Body of pancreas (tissue), 4 donors: Measurements from ENCODE around the gene RBP5. TPM values are rescaled to one million over a fixed set of nuclear protein-coding genes. Genes with fewer than 3 reads are reported as not detected.

Experiments
- ATAC-seq: fragments of 150-250 bp; one replicate; pipeline ENCODE4 v1.9.1; 2016
- DNase-seq, 4 donors: peaks; one replicate each; pipeline ENCODE4 v3.0.0-alpha.2; 2019
- H3K27ac ChIP-seq, 4 donors: fragments of 200-600 bp; sonication (generic); 1 replicate in 3 of 4; 2 replicates in 1 of 4; pipeline versions ENCODE4 v1.5.1 to v1.6.1; 2016 to 2019; ENCODE audit warnings: mild to moderate bottlenecking in 1 of 4, mixed read lengths in 1 of 4, moderate library complexity in 1 of 4
- H3K27me3 ChIP-seq, 2 donors: fragments of 200-600 bp; sonication (generic); one replicate each; pipeline ENCODE4 v1.6.0; 2016; ENCODE audit warnings: mild to moderate bottlenecking in 1 of 2
- H3K36me3 ChIP-seq, 2 donors: fragments of 200-600 bp; sonication (generic); replicated peaks in 1 of 2; 2 replicates each; pipeline ENCODE4 v1.5.1; 2016; ENCODE audit warnings: low read depth in 2 of 2; ENCODE audit not compliant: insufficient read depth in 1 of 2
- H3K4me1 ChIP-seq: fragments of 200-600 bp; sonication (generic); one replicate; pipeline ENCODE4 v1.6.0; 2016
- H3K4me3 ChIP-seq, 2 donors: fragments of 200-600 bp; sonication (generic); 1 replicate in 1 of 2; 2 replicates in 1 of 2; pipeline ENCODE4 v1.5.1; 2016 to 2019
- H3K9me3 ChIP-seq, 3 donors: fragments of 200-600 bp; sonication (generic); 1 replicate in 2 of 3; 2 replicates in 1 of 3; pipeline ENCODE4 v1.5.1; 2016
- CTCF ChIP-seq, 7 experiments: fragments of 450-650 bp in 4 of 7; fragments of 200-600 bp in 3 of 7; sonication (generic) in 3 of 7; IDR thresholded peaks; one replicate each; pipeline ENCODE4 v1.5.1; 2016 to 2019; ENCODE audit warnings: antibody characterized with exemption in 7 of 7
- POLR2A ChIP-seq, 3 donors: fragments of 450-650 bp; IDR thresholded peaks; one replicate each; pipeline ENCODE4 v1.6.1; 2016; ENCODE audit warnings: antibody characterized with exemption in 3 of 3, mild to moderate bottlenecking in 2 of 3
- WGBS, 2 donors: methylation state at CpG; one replicate each; pipeline ENCODE4 v1.1.5; 2017; 5-methylcytosine and 5-hydroxymethylcytosine counted together
- intact Hi-C: fragments of 100-400 bp; cut with DNase I; formaldehyde crosslinking; loops from one replicate; pipeline ENCODE4 v1.15.1; 2023
- total RNA-seq, 2 donors: library from RNA; depleted of rRNA; stranded (reverse); fragments of >200 nt; gene quantifications; one replicate each; pipeline ENCODE4 v1.1.0, GENCODE V29; 2016

The RBP5 gene
- total RNA-seq, 2 donors from 2014 or later: 1.3 TPM; not detected in 1

- Histone ChIP-seq H3K27ac (peak overlapping the region in 3 of 4 donors; percentile 37 to 64 (median 47)), H3K27me3 (no peaks in the 10 kb centered on the region), H3K4me3 (no peak overlapping the region), H3K9me3 (no peaks in the 10 kb centered on the region), H3K36me3 (peaks cover 0 to 4% of the 10 kb centered on the region in 2 donors), H3K4me1 (peaks cover 34% of the 10 kb centered on the region)
- DNase-seq: no peak
- WGBS, 2 donors: 60 to 62% methylated on average over 6 to 8 of the region's 8 CpGs
- no peak for ATAC-seq
- intact Hi-C loops: no loop called here
- no peak for TF ChIP-seq POLR2A (IDR thresholded peaks at IDR 0.05)
- no peak for TF ChIP-seq CTCF (IDR thresholded peaks at IDR 0.05)
Measured at GRCh38 chr12:7092986-7093460, 35.7 kb downstream of the RBP5 start.

DNA sequence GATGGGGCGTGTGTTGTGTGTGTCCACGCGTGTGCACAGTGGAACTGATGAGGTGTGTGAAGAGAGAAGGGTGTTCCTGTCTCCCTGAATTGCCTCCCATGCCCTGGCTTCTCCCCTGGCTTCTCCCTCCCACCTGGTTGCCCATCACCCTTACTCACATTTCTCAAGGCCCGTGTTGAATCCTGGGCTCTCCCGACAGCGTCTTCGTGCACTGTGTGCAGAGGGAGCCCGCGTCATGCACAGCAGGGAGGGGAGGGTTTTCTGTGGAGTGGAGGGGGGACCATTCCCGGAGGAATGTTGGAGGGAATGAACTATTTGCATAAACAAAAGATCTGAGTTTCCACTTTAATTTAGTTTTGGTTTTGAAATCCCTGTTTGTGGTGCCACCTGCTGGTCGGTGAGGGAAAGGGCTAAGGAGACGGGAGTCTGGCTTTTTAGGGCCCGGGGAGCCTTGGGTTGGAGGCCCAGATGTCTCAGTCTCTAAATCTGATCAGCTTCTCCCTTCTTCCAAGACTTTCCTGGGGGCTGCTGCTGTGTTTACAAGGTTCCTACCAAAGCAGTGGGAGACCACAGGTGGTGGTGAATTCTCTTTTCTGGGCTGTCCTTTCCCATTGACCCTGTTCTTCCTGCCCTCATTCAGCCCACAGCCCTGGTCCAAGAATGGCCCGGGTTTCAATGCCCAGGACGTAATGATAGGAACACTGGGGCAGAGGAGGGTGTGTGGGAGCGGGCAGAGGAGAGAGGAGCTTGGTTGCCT, 36.3 kb downstream of the RBP5 start, which contains the start of gene C1R:
TSS of gene C1R (minus strand) at position 217 of the 757 bp plus-strand sequence. CDS start at position 160, 57 bp downstream.
- 8 to 15% methylated on average over 16 of the region's 16 CpGs for WGBS, 2 donors
- Histone ChIP-seq H3K36me3 (no peaks in the 10 kb centered on the region), H3K4me1 (peaks cover 34% of the 10 kb centered on the region), H3K27ac (peak within 1 kb of the TSS; percentile 37 to 70 (median 57)), H3K27me3 (no peaks in the 10 kb centered on the region), H3K4me3 (peak within 1 kb of the TSS in 1 of 2 donors; percentile 11), H3K9me3 (no peaks in the 10 kb centered on the region)
- intact Hi-C loops: no loop called here
- peak; percentile 73 to 77 (median 76) for DNase-seq
- ATAC-seq: peak; percentile 72
- TF ChIP-seq CTCF (IDR thresholded peaks at IDR 0.05) (peak; percentile 74 to 92 (median 84)), POLR2A (IDR thresholded peaks at IDR 0.05) (peak in 2 of 3 donors; percentile 36 to 52)

DNA sequence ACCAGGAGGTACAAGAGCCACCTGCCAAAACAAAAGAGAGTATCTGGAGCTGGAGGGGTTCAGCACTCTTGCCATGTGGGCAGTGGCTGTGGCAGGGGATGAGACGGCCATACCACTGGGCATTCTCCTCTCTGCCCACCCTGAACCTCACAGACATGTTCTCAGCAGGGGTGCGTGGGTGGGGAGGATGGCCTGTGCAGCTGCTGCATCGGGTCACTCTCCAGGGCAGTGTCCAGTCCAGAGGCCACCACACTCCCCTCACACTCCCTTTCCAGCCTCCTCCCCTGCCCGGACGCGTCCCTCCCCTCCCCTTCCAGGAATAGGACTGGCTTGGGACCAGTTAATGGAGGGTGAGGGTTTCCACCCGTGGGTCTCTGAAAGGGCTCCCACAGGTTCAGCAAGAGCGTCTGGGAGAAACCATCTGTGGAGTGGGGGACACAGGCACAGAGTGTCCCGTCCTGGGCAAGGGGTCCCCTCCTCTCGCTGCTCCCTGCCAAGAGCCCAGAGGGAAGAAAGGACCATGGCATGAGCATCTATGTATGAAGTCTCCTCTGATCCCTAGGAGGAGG, 36.9 kb downstream of the RBP5 start:
- ATAC-seq (peak; percentile 36), DNase-seq (peak in 1 of 4 donors; percentile 43)
- intact Hi-C loops: no loop called here
- 28 to 33% methylated on average over 6 to 10 of the region's 10 CpGs for WGBS, 2 donors
- no peaks in the 10 kb centered on the region for H3K36me3 ChIP-seq
- no peaks in the 10 kb centered on the region for H3K9me3 ChIP-seq
- H3K4me3 ChIP-seq: no peak overlapping the region
- H3K4me1 ChIP-seq: peaks cover 34% of the 10 kb centered on the region
- no peaks in the 10 kb centered on the region for H3K27me3 ChIP-seq
- TF ChIP-seq CTCF (IDR thresholded peaks at IDR 0.05) (no peak), POLR2A (IDR thresholded peaks at IDR 0.05) (no peak)
- H3K27ac ChIP-seq: peak overlapping the region; percentile 37 to 70 (median 57)

- intact Hi-C loops: no loop called here
- Histone ChIP-seq H3K4me3 (no peak overlapping the region), H3K9me3 (no peaks in the 10 kb centered on the region), H3K27me3 (no peaks in the 10 kb centered on the region), H3K27ac (peak overlapping the region in 1 of 4 donors; percentile 70), H3K4me1 (peaks cover 34% of the 10 kb centered on the region), H3K36me3 (no peaks in the 10 kb centered on the region)
- 71 to 87% methylated on average over 7 of the region's 7 CpGs for WGBS, 2 donors
- no peak for TF ChIP-seq CTCF (IDR thresholded peaks at IDR 0.05)
- no peak for TF ChIP-seq POLR2A (IDR thresholded peaks at IDR 0.05)
- no peak for DNase-seq
- ATAC-seq: no peak
Measured at GRCh38 chr12:7091171-7091570, 37.5 kb downstream of the RBP5 start.
